BLaER1 treated with 17β-estradiol and CSF1 and Interleukin-3, amounts not matched to agents 10 nM and 100 nM (cell line): Measurements from ENCODE around the gene NLGN3.

Experiments used
- H3K27ac ChIP-seq, 11 experiments: shearing (Covaris generic); formaldehyde crosslinking; 2 replicates each; pipeline ENCODE4 v1.8.1; 2022
- H3K27me3 ChIP-seq, 11 experiments: shearing (Covaris generic); formaldehyde crosslinking; 2 replicates each; pipeline ENCODE4 v1.8.1; 2022
- H3K36me3 ChIP-seq, 11 experiments: shearing (Covaris generic); formaldehyde crosslinking; 2 replicates each; pipeline ENCODE4 v1.8.1; 2022
- H3K4me1 ChIP-seq, 10 experiments: shearing (Covaris generic); formaldehyde crosslinking; 2 replicates each; pipeline ENCODE4 v1.8.1; 2022
- H3K4me2 ChIP-seq, 11 experiments: shearing (Covaris generic); formaldehyde crosslinking; 2 replicates each; pipeline ENCODE4 v1.8.1; 2022
- H3K4me3 ChIP-seq, 10 experiments: shearing (Covaris generic); formaldehyde crosslinking; 2 replicates each; pipeline ENCODE4 v1.8.1; 2022
- H3K9ac ChIP-seq, 11 experiments: shearing (Covaris generic); formaldehyde crosslinking; 2 replicates each; pipeline ENCODE4 v1.8.1; 2022
- H3K9me3 ChIP-seq, 11 experiments: shearing (Covaris generic); formaldehyde crosslinking; replicated peaks in 1 of 11; 2 replicates each; pipeline ENCODE4 v1.8.1; 2022
- H4K20me1 ChIP-seq, 11 experiments: shearing (Covaris generic); formaldehyde crosslinking; 2 replicates each; pipeline ENCODE4 v1.8.1; 2022
- Cebpa-rat ChIP-seq, 11 experiments: shearing (Covaris generic); IDR thresholded peaks; 2 replicates each; pipeline ENCODE4 v1.8.1; 2022

The NLGN3 gene

GRCh38 chrX:71100581-71101505 lies 43.8 kb upstream of the NLGN3 start:
- H3K4me1 ChIP-seq = peaks cover 52 to 75% (median 66%) of the 10 kb centered on the region in 10 experiments
- H3K9ac ChIP-seq = peak overlapping the region in 1 of 11 experiments; percentile 9; a peak in 2 of 22 replicates

GRCh38 chrX:71102292-71102691 lies 42.3 kb upstream of the NLGN3 start:
- Histone ChIP-seq H3K4me2 (peak overlapping the region in 9 of 11 experiments; percentile 5 to 83 (median 65); a peak in 13 of 22 replicates), H3K4me1 (peaks cover 65 to 90% (median 80%) of the 10 kb centered on the region in 10 experiments)

More at GRCh38 chrX:71100581-71101505, 43.8 kb upstream of the NLGN3 start:
- Histone ChIP-seq H3K4me2 (peak overlapping the region in 2 of 11 experiments; percentile 6 to 83; a peak in 3 of 22 replicates), H3K27ac (peak overlapping the region in 3 of 11 experiments; percentile 13 to 88 (median 87); a peak in 2 of 22 replicates), H3K4me3 (no peak overlapping the region), H4K20me1 (peaks cover 0 to 16% (median 0%) of the 10 kb centered on the region in 11 experiments; a peak in 6 of 22 replicates), H3K9me3 (no peaks in the 10 kb centered on the region), H3K36me3 (no peaks in the 10 kb centered on the region), H3K27me3 (peaks cover 80 to 99% (median 94%) of the 10 kb centered on the region in 11 experiments)
- TF ChIP-seq Cebpa-rat (IDR thresholded peaks at IDR 0.05) = no peak

GRCh38 chrX:71103110-71103983 lies 41.3 kb upstream of the NLGN3 start:
- H3K4me2 ChIP-seq = peak overlapping the region; percentile 43 to 89 (median 81)
- H3K9me3 ChIP-seq = no peaks in the 10 kb centered on the region
- peaks cover 68 to 90% (median 82%) of the 10 kb centered on the region in 10 experiments for H3K4me1 ChIP-seq
- H3K9ac ChIP-seq = peak overlapping the region; percentile 52 to 79 (median 72); a peak in 19 of 22 replicates
- no peaks in the 10 kb centered on the region for H3K36me3 ChIP-seq
- peaks cover 0 to 11% (median 0%) of the 10 kb centered on the region in 11 experiments; a peak in 3 of 22 replicates for H4K20me1 ChIP-seq
- peak overlapping the region in 8 of 10 experiments; percentile 25 to 57 (median 49); a peak in 15 of 20 replicates for H3K4me3 ChIP-seq
- H3K27me3 ChIP-seq = peaks cover 71 to 100% (median 95%) of the 10 kb centered on the region in 11 experiments
- H3K27ac ChIP-seq = peak overlapping the region; percentile 70 to 88 (median 85); a peak in 21 of 22 replicates
- TF ChIP-seq Cebpa-rat (IDR thresholded peaks at IDR 0.05) = no peak

More at GRCh38 chrX:71102292-71102691, 42.3 kb upstream of the NLGN3 start:
- peaks cover 0 to 16% (median 0%) of the 10 kb centered on the region in 11 experiments; a peak in 5 of 22 replicates for H4K20me1 ChIP-seq
- peak overlapping the region in 8 of 11 experiments; percentile 8 to 79 (median 72); a peak in 7 of 22 replicates for H3K9ac ChIP-seq
- no peaks in the 10 kb centered on the region for H3K36me3 ChIP-seq
- H3K4me3 ChIP-seq = no peak overlapping the region
- H3K27ac ChIP-seq = peak overlapping the region in 10 of 11 experiments; percentile 70 to 88 (median 85); a peak in 17 of 22 replicates
- peaks cover 71 to 100% (median 95%) of the 10 kb centered on the region in 11 experiments for H3K27me3 ChIP-seq
- no peaks in the 10 kb centered on the region for H3K9me3 ChIP-seq
- no peak for TF ChIP-seq Cebpa-rat (IDR thresholded peaks at IDR 0.05)

- Histone ChIP-seq H3K9ac (no peak overlapping the region), H3K27me3 (peaks cover 74 to 100% (median 96%) of the 10 kb centered on the region in 11 experiments), H3K4me1 (peaks cover 87 to 100% (median 94%) of the 10 kb centered on the region in 10 experiments), H3K9me3 (no peaks in the 10 kb centered on the region), H3K27ac (peak overlapping the region in 6 of 11 experiments; percentile 56 to 88 (median 85); a peak in 12 of 22 replicates), H3K4me2 (peak overlapping the region in 10 of 11 experiments; percentile 37 to 89 (median 80); a peak in 16 of 22 replicates), H3K36me3 (no peaks in the 10 kb centered on the region), H4K20me1 (peaks cover 0 to 4% (median 0%) of the 10 kb centered on the region in 11 experiments; a peak in 1 of 22 replicates), H3K4me3 (no peak overlapping the region)
- no peak for TF ChIP-seq Cebpa-rat (IDR thresholded peaks at IDR 0.05)
Measured at GRCh38 chrX:71105628-71106027, 39.0 kb upstream of the NLGN3 start.

- Histone ChIP-seq H3K36me3 (no peaks in the 10 kb centered on the region), H3K9ac (peak within 1 kb of the TSS in 9 of 11 experiments; percentile 3 to 76 (median 63); a peak in 15 of 22 replicates), H3K4me1 (peaks cover 87 to 100% (median 95%) of the 10 kb centered on the region in 10 experiments), H3K27ac (peak within 1 kb of the TSS in 10 of 11 experiments; percentile 35 to 88 (median 85); a peak in 17 of 22 replicates), H3K4me3 (peak within 1 kb of the TSS in 2 of 10 experiments; percentile 51 to 59; a peak in 1 of 20 replicates), H3K4me2 (peak within 1 kb of the TSS; percentile 49 to 89 (median 79)), H4K20me1 (peaks cover 0 to 4% (median 0%) of the 10 kb centered on the region in 11 experiments; a peak in 1 of 22 replicates), H3K27me3 (peaks cover 74 to 100% (median 96%) of the 10 kb centered on the region in 11 experiments), H3K9me3 (no peaks in the 10 kb centered on the region)
- no peak for TF ChIP-seq Cebpa-rat (IDR thresholded peaks at IDR 0.05)
Measured at GRCh38 chrX:71106427-71106826, 38.2 kb upstream of the NLGN3 start, which contains the start of gene CXorf65. CXorf65 (minus strand) TSS chrX:71106740; CDS start chrX:71106556, 184 bp downstream.

- peaks cover 74 to 100% (median 96%) of the 10 kb centered on the region in 11 experiments for H3K27me3 ChIP-seq
- H3K4me3 ChIP-seq = peak overlapping the region in 2 of 10 experiments; percentile 51 to 59; a peak in 1 of 20 replicates
- no peaks in the 10 kb centered on the region for H3K9me3 ChIP-seq
- H3K9ac ChIP-seq = peak overlapping the region in 7 of 11 experiments; percentile 61 to 76 (median 68); a peak in 11 of 22 replicates
- peaks cover 0 to 4% (median 0%) of the 10 kb centered on the region in 11 experiments; a peak in 1 of 22 replicates for H4K20me1 ChIP-seq
- H3K4me2 ChIP-seq = peak overlapping the region; percentile 49 to 89 (median 79)
- no peaks in the 10 kb centered on the region for H3K36me3 ChIP-seq
- no peak for TF ChIP-seq Cebpa-rat (IDR thresholded peaks at IDR 0.05)
- peak overlapping the region in 9 of 11 experiments; percentile 62 to 88 (median 85); a peak in 17 of 22 replicates for H3K27ac ChIP-seq
- H3K4me1 ChIP-seq = peaks cover 86 to 100% (median 94%) of the 10 kb centered on the region in 10 experiments
Measured at GRCh38 chrX:71107245-71107644, 37.4 kb upstream of the NLGN3 start.

GRCh38 chrX:71107762-71108360 lies 36.8 kb upstream of the NLGN3 start:
- Histone ChIP-seq H3K27ac (peak overlapping the region in 10 of 11 experiments; percentile 35 to 88 (median 84); a peak in 19 of 22 replicates), H3K4me3 (peak overlapping the region in 9 of 10 experiments; percentile 39 to 59 (median 51); a peak in 18 of 20 replicates), H3K9ac (peak overlapping the region; percentile 21 to 76 (median 62); a peak in 18 of 22 replicates), H3K27me3 (peaks cover 74 to 100% (median 96%) of the 10 kb centered on the region in 11 experiments), H3K4me1 (peaks cover 86 to 100% (median 94%) of the 10 kb centered on the region in 10 experiments), H3K9me3 (no peaks in the 10 kb centered on the region), H4K20me1 (peaks cover 0 to 4% (median 0%) of the 10 kb centered on the region in 11 experiments; a peak in 1 of 22 replicates), H3K36me3 (no peaks in the 10 kb centered on the region), H3K4me2 (peak overlapping the region; percentile 49 to 84 (median 77))
- TF ChIP-seq Cebpa-rat (IDR thresholded peaks at IDR 0.05) = no peak
